DMS79 treated with DMSO at 0.1 percent for 48 hours (cell line): ENCODE results near the gene GMIP.

ENCODE experiments used
- DNase-seq: peaks from one replicate; lab custom pipeline; 2025; lab: John Stamatoyannopoulos, UW

The GMIP gene

DNA sequence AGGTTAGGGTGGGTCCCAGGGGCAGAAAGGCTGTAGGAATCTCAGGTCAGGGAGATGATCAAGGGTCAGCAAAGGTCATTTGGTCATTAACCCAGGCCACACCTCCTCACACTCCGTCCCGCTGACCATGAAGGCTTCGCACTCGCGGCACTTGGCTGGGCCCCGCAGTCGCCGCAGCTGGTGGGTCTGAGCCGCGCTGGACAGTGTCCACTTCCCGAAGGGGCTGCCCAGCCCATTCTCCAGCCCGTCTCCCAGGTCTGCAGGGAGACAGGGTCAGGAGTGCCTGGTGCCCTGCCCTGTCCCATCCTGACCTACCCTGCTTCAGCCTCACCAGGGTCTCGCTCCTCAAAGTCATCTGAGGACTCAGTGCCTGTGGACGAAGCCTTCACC, 8.1 kb downstream of the GMIP start:
- no peak for DNase-seq

DNA sequence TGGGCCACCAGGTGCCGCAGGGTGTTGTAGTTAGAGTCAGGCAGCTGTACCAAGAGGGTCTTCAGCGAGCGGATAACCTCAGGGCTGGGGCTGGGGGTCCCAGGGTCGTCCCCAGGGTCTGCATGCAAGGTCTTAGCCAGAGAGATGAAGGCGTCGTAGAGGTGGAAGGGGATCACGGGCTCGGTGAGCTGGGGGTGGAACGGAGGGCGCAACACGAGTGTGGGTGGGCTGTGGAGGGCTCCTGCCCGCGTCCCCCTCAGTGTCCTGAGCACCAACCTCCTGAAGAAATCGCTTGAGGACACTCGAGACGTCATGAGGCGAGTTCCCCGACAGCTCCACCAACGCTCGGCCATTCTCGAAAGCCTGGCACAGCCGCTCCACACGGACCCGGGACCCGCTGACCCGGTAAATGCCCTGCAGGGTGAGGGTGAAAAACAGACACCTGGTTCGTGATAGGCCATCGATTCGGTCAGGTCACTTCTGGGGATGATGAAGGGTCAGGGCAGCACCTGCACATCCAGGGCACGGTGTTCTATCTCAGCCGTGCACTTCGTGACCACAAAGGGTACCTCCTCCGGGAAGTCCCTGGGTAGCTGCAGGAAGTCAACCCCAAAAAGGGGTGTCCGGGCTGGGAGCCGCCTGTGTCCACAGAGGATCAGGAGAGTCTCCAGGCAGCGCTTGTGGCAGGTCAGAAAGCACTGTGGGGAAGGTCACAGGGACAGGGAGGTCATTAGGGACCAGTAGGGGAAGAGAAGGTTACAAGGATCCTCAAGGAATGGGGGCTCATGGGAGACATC, 8.7 kb downstream of the GMIP start:
- DNase-seq, result no peak

DNA sequence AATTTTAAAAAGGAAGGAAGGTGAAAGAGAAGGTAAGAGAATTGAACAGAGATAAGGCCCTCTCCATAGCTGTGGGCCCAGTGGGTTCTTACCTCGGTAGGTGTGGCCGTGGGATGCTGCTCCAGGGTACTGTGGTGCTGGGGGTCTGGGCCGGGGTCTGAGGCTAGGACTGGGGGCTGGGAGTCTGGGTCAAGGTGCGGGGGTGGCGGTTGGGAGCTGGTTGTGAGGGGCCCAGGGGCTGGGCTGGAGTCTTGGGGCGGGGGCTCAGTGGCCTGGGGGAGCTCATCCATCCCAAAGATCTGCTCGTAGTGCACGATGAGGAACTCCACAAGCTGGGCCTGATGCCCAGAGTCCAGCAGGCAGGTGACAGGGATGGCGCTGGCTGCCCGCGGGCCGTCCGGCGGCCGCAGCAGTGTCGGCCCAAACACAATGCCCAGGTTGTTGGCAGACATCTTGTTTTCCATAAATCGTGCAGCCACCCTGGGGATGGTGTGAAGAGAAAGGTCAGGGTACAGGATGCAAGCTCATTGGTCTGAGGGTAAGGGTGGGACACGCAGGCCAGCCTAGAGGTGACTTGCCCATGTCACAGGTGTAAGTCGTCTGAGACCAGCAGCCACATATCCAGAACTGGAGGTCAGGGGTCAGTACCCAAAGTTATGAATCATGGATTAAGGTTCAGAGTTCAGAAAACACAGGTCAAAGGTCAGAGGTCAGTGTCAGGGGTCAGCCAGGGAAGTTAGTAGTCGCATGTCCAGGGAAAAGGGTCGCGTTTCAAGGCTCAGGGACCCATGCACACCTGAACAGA, 9.5 kb downstream of the GMIP start:
- no peak for DNase-seq

- DNase-seq, result no peak
These were observed 10.8 kb downstream of the GMIP start for GRCh38 chr19:19632661-19633060.

GRCh38 chr19:19631346-19631745, 12.1 kb downstream of the GMIP start:
- DNase-seq, result no peak

DNA sequence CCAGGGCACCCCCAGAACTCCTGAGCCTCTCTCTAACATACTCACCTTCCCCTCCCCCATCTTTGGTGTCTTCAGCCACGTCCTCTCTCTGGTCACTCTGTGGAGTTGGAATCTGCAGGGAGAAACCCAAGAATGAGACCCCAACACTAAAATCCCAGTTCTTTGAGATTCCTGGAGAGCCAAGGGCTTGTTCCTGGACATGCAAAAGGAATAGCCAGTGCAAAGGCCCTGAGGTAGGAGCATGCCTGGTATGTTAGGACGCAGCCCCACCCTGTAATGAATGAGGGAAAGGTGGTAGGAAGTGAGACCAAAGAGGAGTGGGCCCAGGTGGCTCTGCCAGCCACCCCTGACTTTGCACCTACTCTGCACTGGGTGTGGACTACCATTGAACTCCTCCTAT, 13.0 kb downstream of the GMIP start:
- no peak for DNase-seq

DNA sequence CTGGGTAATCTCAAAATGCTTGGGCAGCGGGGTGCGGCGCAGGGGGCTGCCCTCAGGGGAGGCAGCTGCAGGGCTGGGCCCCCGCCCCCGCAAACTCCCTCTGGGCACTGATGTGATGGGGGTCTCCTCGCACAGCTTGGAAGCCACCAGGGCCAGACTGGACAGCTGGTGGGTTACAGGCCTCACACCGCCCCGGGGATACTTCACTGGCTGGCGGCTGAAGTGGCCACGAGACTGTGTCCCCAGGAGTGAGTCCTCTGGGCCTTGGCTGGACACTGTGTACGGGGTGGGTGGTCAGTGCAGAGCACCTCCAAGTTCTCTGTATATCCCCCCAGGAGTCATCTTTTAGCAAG, 13.4 kb downstream of the GMIP start:
- DNase-seq, result no peak

GRCh38 chr19:19628501-19629134, 14.8 kb downstream of the GMIP start:
- DNase-seq, result peak; percentile 85

DNA sequence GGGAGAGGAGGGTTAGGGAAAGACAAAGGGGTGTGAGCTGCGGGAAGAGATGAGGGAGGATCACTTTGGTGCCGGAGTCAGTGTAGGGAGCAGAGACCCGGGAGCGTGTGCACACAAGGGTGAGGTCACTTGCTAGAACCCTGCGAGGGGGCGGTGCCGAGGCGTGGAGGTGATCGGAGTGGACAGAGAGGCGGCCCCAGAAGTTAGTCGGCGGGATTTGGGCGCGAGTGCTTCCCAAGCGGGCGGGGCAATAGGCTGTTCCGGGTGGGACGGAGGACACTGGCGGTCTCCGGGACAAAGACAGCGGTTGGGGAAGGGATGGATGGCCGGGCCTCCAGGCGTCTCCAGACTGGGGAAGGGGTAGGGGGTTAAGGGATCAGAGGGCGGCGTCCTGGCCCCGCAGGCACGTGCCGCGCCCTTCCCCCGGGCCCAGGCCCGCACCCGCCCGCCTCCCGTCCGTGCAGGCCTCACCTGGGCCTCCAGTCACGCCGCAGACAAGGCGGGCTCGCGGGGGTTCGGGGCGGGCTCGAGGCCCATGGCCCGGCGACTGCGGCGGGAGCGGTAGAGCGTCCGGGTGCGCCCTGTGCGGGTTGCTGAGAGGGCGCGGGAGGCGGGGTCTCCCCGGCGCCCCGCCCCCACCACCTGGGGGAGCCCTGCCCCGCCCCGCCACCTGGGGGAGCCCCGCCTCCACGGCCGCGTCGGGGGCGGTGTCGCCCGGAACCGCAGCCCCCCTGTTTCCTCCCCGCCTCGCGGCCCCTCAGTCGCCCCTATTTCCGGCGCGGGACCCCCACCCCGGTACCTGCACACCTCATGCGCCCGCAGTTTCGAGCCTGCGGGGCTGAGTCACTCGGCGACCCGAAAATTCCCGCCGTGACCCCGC, 15.6 kb downstream of the GMIP start, which contains the start of gene LPAR2:
Gene LPAR2 (minus strand): TSS at position 600 of the 880 bp plus-strand sequence. CDS start 945 bp downstream, outside the sequence.
- peak; percentile 75 for DNase-seq

DNA sequence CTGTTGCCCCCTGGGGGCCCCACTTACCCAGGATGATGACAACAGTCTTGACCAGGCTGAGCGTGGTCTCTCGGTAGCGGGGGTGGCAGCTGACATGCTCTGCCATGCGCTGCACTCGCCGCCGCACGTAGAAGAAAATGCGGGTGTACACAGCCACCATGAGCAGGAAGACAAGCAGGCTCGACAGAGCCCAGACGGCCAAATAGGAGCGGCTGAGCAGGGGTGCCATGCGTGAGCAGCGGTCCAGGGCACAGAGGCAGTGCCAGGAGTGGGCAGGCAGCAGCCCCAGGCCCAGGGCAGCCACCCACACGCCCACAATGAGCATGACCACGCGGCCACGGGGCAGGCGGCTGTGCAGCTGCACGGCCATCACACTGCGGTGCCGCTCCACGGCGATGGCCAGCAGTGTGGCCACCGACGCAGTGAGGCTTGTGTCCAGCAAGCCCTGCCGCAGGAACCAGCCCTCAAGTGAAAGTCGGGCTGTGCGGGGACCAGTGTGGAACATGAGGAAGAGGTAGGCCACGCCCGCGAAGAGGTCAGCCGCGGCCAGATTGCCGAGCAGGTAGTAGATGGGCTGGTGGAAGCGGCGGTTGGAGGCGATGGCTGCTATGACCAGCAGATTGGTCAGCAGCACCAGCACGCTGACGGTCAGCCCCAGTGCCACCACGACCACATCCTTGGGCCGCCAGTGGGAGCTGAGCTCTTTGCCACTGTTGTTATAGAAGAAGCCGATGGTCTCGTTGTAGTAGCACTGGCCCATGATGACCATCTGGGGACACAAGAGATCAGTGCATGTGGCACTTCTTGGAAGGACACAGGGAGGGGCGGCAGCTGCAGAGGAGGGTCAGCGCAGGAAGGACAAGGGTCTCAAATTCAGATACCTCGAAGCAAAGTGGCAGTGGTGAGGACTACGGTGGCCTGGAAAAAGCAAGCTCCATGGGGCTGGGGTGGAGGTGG, 16.7 kb downstream of the GMIP start:
- no peak for DNase-seq

- DNase-seq, result no peak
These were observed 19.4 kb downstream of the GMIP start for GRCh38 chr19:19624032-19624570.

DNA sequence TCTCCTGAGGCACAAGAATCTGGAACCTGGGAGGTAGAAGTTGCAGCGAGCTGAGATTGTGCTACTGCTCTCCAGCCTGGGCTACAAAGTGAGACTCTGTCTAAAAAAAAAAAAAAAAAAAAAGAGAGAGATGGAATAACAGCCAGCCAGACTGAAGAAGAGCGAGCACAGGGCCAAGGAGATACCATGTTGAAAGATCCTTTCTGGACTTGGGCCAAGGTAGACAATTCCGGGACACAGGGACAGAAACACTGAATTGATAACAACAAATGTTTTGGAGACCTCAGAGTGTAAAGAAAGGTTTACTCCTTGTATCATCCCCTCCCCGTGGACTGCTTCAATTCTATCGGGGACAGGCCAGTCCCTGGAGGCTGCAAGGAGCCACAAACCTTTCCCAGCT, 20.1 kb downstream of the GMIP start:
- no peak for DNase-seq

GRCh38 chr19:19619849-19620210, 23.6 kb downstream of the GMIP start:
- DNase-seq, result no peak

- DNase-seq, result no peak
These were observed 24.1 kb downstream of the GMIP start for GRCh38 chr19:19619181-19619848.

DNA sequence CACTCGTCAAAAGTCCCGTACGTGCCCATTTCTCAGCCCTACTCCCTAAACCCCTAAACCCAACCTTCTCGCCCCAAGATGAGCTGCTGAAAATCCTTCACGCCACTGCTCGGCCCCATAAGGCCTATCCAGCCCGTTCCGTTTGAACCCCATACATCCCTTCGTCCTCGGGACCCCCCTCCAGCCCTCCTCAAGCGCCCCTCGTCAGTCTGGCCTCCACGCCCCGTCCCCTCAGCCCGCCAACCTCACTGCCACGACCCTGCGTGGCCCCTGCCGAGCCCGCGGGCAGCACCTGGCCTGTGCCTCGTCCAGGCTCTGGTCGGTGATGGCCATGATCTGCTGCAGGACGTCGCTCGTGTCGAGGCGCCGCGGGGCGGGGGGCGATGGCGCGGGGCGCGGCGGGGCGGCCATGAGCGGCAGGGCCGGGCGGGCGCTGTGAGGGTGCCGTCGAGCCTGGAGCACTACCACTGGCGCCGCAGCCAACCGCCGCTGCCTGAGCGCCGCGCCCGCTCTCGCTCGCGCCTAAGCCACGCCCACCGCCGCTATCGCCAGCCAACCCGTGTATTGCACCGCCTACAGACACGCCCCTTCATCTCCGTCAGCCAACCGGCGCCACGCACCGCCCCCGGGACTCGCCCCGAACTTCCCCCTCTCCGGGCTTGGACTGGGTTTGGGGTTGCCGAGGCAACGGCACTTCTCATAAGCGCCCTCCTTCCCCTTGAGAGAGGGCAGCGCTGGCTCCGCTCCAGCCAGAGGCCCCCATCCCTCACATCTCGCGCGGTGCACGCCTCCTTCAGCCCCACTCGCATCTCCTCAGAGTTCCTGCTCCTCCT, 25.0 kb downstream of the GMIP start, which contains the start of gene PBX4:
Gene PBX4 (minus strand): TSS at position 469 of the 833 bp plus-strand sequence. CDS start 58 bp downstream, at position 411.
- peak; percentile 99 for DNase-seq

DNA sequence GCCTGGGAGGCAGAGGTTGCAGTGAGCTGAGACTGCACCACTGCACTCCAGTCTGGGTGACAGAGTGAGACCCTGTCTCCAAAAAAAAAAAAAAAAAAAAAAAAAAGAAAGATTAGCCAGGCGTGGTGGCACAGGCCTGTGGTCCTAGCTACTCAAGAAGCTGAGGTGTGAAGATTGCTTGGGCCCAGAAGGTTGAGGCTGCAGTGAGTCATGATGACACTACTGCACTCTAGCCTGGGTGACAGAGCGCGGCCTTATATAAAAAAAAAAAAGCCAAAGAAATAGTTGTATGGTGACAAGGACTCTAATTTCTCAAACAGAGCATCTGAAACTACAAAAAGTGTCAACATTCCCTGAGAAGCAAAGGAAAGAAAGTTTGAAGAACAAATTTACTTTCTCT, 28.4 kb downstream of the GMIP start:
- no peak for DNase-seq

DNA sequence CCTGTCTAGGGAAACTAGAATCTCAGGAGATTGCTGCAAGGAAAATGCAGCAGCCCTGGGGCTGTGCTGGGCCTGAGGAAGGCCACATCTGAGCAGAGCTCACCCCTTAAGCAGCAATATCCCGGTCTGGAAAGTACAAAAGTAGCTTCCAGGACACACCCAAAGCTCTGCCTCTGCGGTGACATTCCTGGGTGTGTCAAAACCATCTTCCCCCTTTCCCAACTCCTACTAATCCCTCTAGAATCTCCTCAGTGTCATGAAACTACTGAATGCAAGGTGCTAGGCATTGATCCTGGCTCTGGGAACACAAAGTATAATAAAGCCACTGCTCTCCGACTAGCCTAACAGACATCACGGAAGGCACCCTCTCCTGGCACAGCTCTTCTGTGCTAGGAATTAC, 30.0 kb downstream of the GMIP start:
- DNase-seq, result no peak

- no peak for DNase-seq
These were observed 32.9 kb downstream of the GMIP start for GRCh38 chr19:19610376-19611202.
